Activated CD8-positive, alpha-beta T cell treated with anti-CD3 and anti-CD28 coated beads for 36 hours (primary cell): Measurements from ENCODE around the gene PTGES3. TPM values are rescaled to one million over a fixed set of nuclear protein-coding genes. Genes with fewer than 3 reads are reported as not detected.
A peak's percentile ranks its signal among the peaks of the same experiment; 100 is the strongest.

Experiments
- ATAC-seq: fragments of 200-7000 bp; cut with Tn5 transposase; one replicate; pipeline ENCODE4 v1.10.0; 2021; ENCODE audit warnings: mild to moderate bottlenecking, moderate library complexity
- CTCF ChIA-PET: fragments of 350-600 bp; sonication (Branson Sonifier 250); formaldehyde crosslinking; loops from one replicate; lab custom pipeline; 2021; ENCODE audit warnings: antibody characterized with exemption; lab: Charles Lee
- POLR2A ChIA-PET: fragments of 350-600 bp; sonication (Branson Sonifier 250); formaldehyde crosslinking; loops from one replicate; lab custom pipeline; 2021; ENCODE audit warnings: antibody characterized with exemption; lab: Charles Lee
- DNase-seq: peaks from one replicate; pipeline ENCODE4 v3.0.0-alpha.2; 2020
- H3K27ac Mint-ChIP-seq: one replicate; pipeline ENCODE4 v1.8.0; 2021; ENCODE audit warnings: mild to moderate bottlenecking, mixed read lengths
- H3K27me3 Mint-ChIP-seq: one replicate; pipeline ENCODE4 v1.8.0; 2021; ENCODE audit warnings: mixed read lengths
- H3K36me3 Mint-ChIP-seq: one replicate; pipeline ENCODE4 v1.8.0; 2021; ENCODE audit warnings: low read depth, mixed read lengths
- H3K4me1 Mint-ChIP-seq: one replicate; pipeline ENCODE4 v1.8.0; 2021; ENCODE audit warnings: low read depth, mixed read lengths
- H3K4me3 Mint-ChIP-seq: one replicate; pipeline ENCODE4 v1.8.0; 2021; ENCODE audit warnings: mild to moderate bottlenecking, moderate library complexity, mixed read lengths
- H3K9me3 Mint-ChIP-seq: one replicate; pipeline ENCODE4 v1.8.0; 2021; ENCODE audit warnings: mixed read lengths
- CTCF ChIP-seq: fragments of 200-600 bp; IDR thresholded peaks from one replicate; pipeline ENCODE4 v1.8.0; 2022; ENCODE audit warnings: antibody characterized with exemption, mild to moderate bottlenecking
- intact Hi-C: fragments of 100-400 bp; cut with micrococcal nuclease; formaldehyde crosslinking; loops from one replicate; pipeline ENCODE4 v1.10.0; 2022
- total RNA-seq, 2 experiments: library from RNA; stranded (reverse); gene quantifications; one replicate each; pipeline ENCODE4 v1.2.3, GENCODE V29; 2021

Gene PTGES3
- total RNA-seq, 2 experiments from 2014 or later, result 381 to 406 TPM

GRCh38 chr12:56679883-56680575 lies 8.1 kb downstream of the PTGES3 start:
- Mint-ChIP-seq H3K27ac (peak overlapping the region; percentile 62), H3K9me3 (peaks cover 2% of the 10 kb centered on the region), H3K27me3 (no peaks in the 10 kb centered on the region), H3K36me3 (peaks cover 63% of the 10 kb centered on the region), H3K4me1 (peaks cover 73% of the 10 kb centered on the region), H3K4me3 (no peak overlapping the region)
- intact Hi-C loops, result loop anchor here (10.0 kb wide), 1 partner anchor 385 kb away; no protein-coding TSS in a partner anchor
- CTCF ChIA-PET, result interaction anchor here (1.3 to 1.5 kb wide), 2 partner anchors 9 to 43 kb away, joined by 3 to 5 read pairs; no protein-coding TSS in a partner anchor
- no peak for ATAC-seq
- POLR2A ChIA-PET, result interaction anchor here (0.7 to 11.1 kb wide), 7 partner anchors 6 to 636 kb away, joined by 3 to 74 read pairs (median 3); partner anchors contain the start of genes ATP5F1B and PTGES3
- TF ChIP-seq CTCF, result no peak
- DNase-seq, result peak; percentile 28

- no peaks in the 10 kb centered on the region for H3K27me3 Mint-ChIP-seq
- DNase-seq (no peak), ATAC-seq (no peak)
- peak overlapping the region; percentile 62 for H3K27ac Mint-ChIP-seq
- CTCF ChIA-PET, result interaction anchor here (0.6 to 1.5 kb wide), 3 partner anchors 8 to 452 kb away, joined by 3 to 5 read pairs (median 4); partner anchors contain the start of gene PTGES3
- H3K9me3 Mint-ChIP-seq, result peaks cover under 1% of the 10 kb centered on the region
- peaks cover 68% of the 10 kb centered on the region for H3K4me1 Mint-ChIP-seq
- POLR2A ChIA-PET, result interaction anchor here (1.1 to 11.1 kb wide), 6 partner anchors 7 to 71 kb away, joined by 3 to 74 read pairs (median 15); partner anchors contain the start of genes ATP5F1B and PTGES3
- TF ChIP-seq CTCF, result no peak
- H3K36me3 Mint-ChIP-seq, result peaks cover 60% of the 10 kb centered on the region
- no peak overlapping the region for H3K4me3 Mint-ChIP-seq
- intact Hi-C loops, result no loop called here
Observed at GRCh38 chr12:56678852-56679251, 9.2 kb downstream of the PTGES3 start.

- peak; percentile 78 for ATAC-seq
- intact Hi-C loops, result no loop called here
- ChIA-PET POLR2A (interaction anchor here (1.4 to 11.1 kb wide), 7 partner anchors 9 to 48 kb away, joined by 6 to 74 read pairs (median 10); partner anchors contain the start of genes ATP5F1B, BAZ2A, NACA and PTGES3), CTCF (interaction anchor here (0.6 to 1.3 kb wide), 4 partner anchors 9 to 415 kb away, joined by 3 to 4 read pairs (median 4); no protein-coding TSS in a partner anchor)
- Mint-ChIP-seq H3K27me3 (no peaks in the 10 kb centered on the region), H3K27ac (peak overlapping the region; percentile 75), H3K36me3 (peaks cover 64% of the 10 kb centered on the region), H3K4me3 (peak overlapping the region; percentile 32), H3K4me1 (peaks cover 69% of the 10 kb centered on the region), H3K9me3 (no peaks in the 10 kb centered on the region)
- TF ChIP-seq CTCF, result no peak
- peak; percentile 57 for DNase-seq
Observed at GRCh38 chr12:56677680-56678079, 10.4 kb downstream of the PTGES3 start.

- DNase-seq, result no peak
- Mint-ChIP-seq H3K9me3 (no peaks in the 10 kb centered on the region), H3K4me1 (peaks cover 68% of the 10 kb centered on the region), H3K36me3 (peaks cover 64% of the 10 kb centered on the region), H3K27ac (peak overlapping the region; percentile 77), H3K27me3 (no peaks in the 10 kb centered on the region), H3K4me3 (no peak overlapping the region)
- TF ChIP-seq CTCF, result no peak
- ChIA-PET CTCF (interaction anchor here (0.6 to 1.3 kb wide), 5 partner anchors 10 to 415 kb away, joined by 3 to 4 read pairs (median 4); no protein-coding TSS in a partner anchor), POLR2A (interaction anchor here (0.8 to 11.1 kb wide), 9 partner anchors 9 to 50 kb away, joined by 3 to 74 read pairs (median 7); partner anchors contain the start of genes ATP5F1B, BAZ2A, NACA and PTGES3)
- ATAC-seq, result peak; percentile 36
- intact Hi-C loops, result no loop called here
Observed at GRCh38 chr12:56676851-56677580, 11.1 kb downstream of the PTGES3 start.
